Mucosa of rectum (tissue), 2 donors: Measurements from ENCODE around the gene CREB1.
"Not testable (repeated sequence)": the region's sequence is repeated elsewhere in the genome, so short reads cannot be mapped to it uniquely, and the experiment has no call there.

Experiments
- H3K27ac ChIP-seq, 2 donors: one replicate each; pipeline ENCODE4 v1.7.0; 2013; ENCODE audit warnings: inconsistent platforms in 2 of 2, low read depth in 2 of 2, low read length in 2 of 2
- H3K27me3 ChIP-seq, 2 donors: one replicate each; pipeline ENCODE4 v1.7.0; 2013; ENCODE audit warnings: low read length in 2 of 2; ENCODE audit not compliant: control insufficient read depth in 2 of 2, insufficient read depth in 2 of 2
- H3K36me3 ChIP-seq, 2 donors: one replicate each; pipeline ENCODE4 v1.7.0; 2013; ENCODE audit warnings: low read length in 2 of 2; ENCODE audit not compliant: control insufficient read depth in 2 of 2, insufficient read depth in 2 of 2
- H3K4me1 ChIP-seq, 2 donors: one replicate each; pipeline ENCODE4 v1.7.0; 2013; ENCODE audit warnings: low read length in 2 of 2, mild to moderate bottlenecking in 1 of 2; ENCODE audit not compliant: control insufficient read depth in 2 of 2, insufficient read depth in 2 of 2
- H3K4me3 ChIP-seq, 2 donors: one replicate each; pipeline ENCODE4 v1.7.0; 2013; ENCODE audit warnings: low read length in 2 of 2
- H3K9ac ChIP-seq, 2 donors: one replicate each; pipeline ENCODE4 v1.7.0; 2013; ENCODE audit warnings: low read length in 2 of 2, low read depth in 1 of 2, mild to moderate bottlenecking in 1 of 2
- H3K9me3 ChIP-seq, 2 donors: one replicate each; pipeline ENCODE4 v1.7.0; 2013; ENCODE audit warnings: low read length in 2 of 2; ENCODE audit not compliant: control insufficient read depth in 2 of 2
- donor health status: healthy.
- donor health status: Normal muscosa, but diverticular disease.

Gene CREB1

GRCh38 chr2:207490441-207490840 is 39.3 kb upstream of the CREB1 start:
- H3K27ac ChIP-seq: no peak overlapping the region
- H3K9ac ChIP-seq: no peak overlapping the region
- H3K4me1 ChIP-seq: no peaks in the 10 kb centered on the region
- H3K4me3 ChIP-seq: no peak overlapping the region
- no peaks in the 10 kb centered on the region for H3K27me3 ChIP-seq
- no peaks in the 10 kb centered on the region for H3K9me3 ChIP-seq
- H3K36me3 ChIP-seq: no peaks in the 10 kb centered on the region

DNA sequence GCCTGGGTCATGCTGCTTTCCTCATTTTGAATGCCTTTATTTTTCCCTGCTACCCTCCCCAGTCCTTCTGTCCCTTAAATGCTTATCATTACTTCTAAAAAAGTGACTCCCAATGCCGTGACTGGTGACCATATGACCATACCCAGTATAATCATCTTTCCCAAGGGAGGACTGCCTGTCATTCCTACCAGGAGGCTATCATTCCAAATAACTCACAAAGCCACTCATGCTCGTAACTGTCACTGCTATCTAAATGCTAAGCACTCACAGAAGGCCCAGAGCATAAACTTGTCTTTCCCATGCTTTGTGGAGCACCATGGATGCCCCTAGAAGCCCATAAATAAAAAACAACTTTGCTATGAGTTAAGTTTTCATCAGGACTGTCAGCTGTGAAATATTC is 38.7 kb upstream of the CREB1 start:
- no peaks in the 10 kb centered on the region for H3K27me3 ChIP-seq
- no peak overlapping the region for H3K9ac ChIP-seq
- no peak overlapping the region for H3K27ac ChIP-seq
- no peak overlapping the region for H3K4me3 ChIP-seq
- H3K9me3 ChIP-seq: no peaks in the 10 kb centered on the region
- no peaks in the 10 kb centered on the region for H3K36me3 ChIP-seq
- no peaks in the 10 kb centered on the region for H3K4me1 ChIP-seq

GRCh38 chr2:207491956-207492355 is 37.8 kb upstream of the CREB1 start:
- no peak overlapping the region for H3K9ac ChIP-seq
- no peak overlapping the region for H3K27ac ChIP-seq

GRCh38 chr2:207492461-207492860 is 37.3 kb upstream of the CREB1 start:
- Histone ChIP-seq H3K4me1 (no peaks in the 10 kb centered on the region), H3K27me3 (no peaks in the 10 kb centered on the region), H3K9ac (no peak overlapping the region), H3K27ac (no peak overlapping the region), H3K4me3 (no peak overlapping the region), H3K9me3 (no peaks in the 10 kb centered on the region), H3K36me3 (no peaks in the 10 kb centered on the region)

More at GRCh38 chr2:207491956-207492355, 37.8 kb upstream of the CREB1 start:
- Histone ChIP-seq H3K4me3 (no peak overlapping the region), H3K4me1 (no peaks in the 10 kb centered on the region), H3K27me3 (no peaks in the 10 kb centered on the region), H3K36me3 (no peaks in the 10 kb centered on the region), H3K9me3 (no peaks in the 10 kb centered on the region)

DNA sequence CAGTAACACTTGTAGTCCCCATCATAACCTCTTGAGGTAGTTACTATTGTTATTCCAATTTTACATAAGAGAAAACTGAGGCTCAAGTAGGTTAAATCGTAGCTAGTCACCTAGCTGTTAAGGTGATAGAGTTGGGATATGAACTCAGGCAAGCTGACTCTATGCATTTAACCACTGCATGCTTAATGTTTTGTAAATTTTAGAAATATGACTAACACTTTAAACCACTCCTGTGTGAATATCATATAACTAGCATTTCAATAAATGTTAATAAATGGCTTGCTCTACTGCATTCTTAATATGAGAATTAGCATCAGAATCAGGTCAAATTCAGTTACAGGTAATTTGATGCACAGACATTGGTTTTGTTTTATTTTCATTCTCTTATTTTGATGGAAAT is 35.6 kb upstream of the CREB1 start:
- H3K36me3 ChIP-seq: no peaks in the 10 kb centered on the region
- H3K4me3 ChIP-seq: no peak overlapping the region
- H3K27ac ChIP-seq: no peak overlapping the region
- H3K27me3 ChIP-seq: no peaks in the 10 kb centered on the region
- H3K9ac ChIP-seq: no peak overlapping the region
- H3K4me1 ChIP-seq: no peaks in the 10 kb centered on the region
- H3K9me3 ChIP-seq: no peaks in the 10 kb centered on the region

- not testable (repeated sequence) for H3K9me3 ChIP-seq, H3K4me1 ChIP-seq, H3K4me3 ChIP-seq, H3K27ac ChIP-seq, H3K9ac ChIP-seq, H3K27me3 ChIP-seq, H3K36me3 ChIP-seq
Observed at GRCh38 chr2:207496936-207497335, 32.8 kb upstream of the CREB1 start.

GRCh38 chr2:207497596-207497995 is 32.2 kb upstream of the CREB1 start:
- no peak overlapping the region for H3K4me3 ChIP-seq
- H3K9ac ChIP-seq: no peak overlapping the region
- H3K27ac ChIP-seq: no peak overlapping the region
- no peaks in the 10 kb centered on the region for H3K4me1 ChIP-seq
- H3K9me3 ChIP-seq: no peaks in the 10 kb centered on the region
- no peaks in the 10 kb centered on the region for H3K36me3 ChIP-seq
- no peaks in the 10 kb centered on the region for H3K27me3 ChIP-seq

DNA sequence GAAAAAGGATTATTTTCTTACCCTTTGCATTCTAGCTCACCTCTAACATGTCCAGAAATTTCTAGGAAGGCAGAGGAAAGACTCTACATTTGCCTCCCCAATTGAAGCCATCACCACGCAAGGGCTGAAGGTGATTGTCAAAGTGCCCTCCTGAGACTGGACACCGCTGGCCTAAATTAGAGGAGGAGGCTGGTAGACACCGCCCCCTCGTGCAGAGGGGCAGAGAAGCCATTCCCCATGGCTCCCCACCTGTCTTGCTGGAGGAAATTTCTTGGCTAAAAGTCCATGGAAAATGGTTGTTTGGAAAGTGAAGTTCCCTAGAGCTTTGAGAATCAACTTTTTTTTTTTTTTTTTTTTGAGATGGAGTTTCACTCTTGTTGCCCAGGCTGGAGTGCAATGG is 31.3 kb upstream of the CREB1 start:
- Histone ChIP-seq H3K36me3 (no peaks in the 10 kb centered on the region), H3K27ac (peak overlapping the region in 1 of 2 donors; percentile 40), H3K9me3 (no peaks in the 10 kb centered on the region), H3K4me3 (no peak overlapping the region), H3K4me1 (no peaks in the 10 kb centered on the region), H3K9ac (no peak overlapping the region), H3K27me3 (no peaks in the 10 kb centered on the region)

- Histone ChIP-seq H3K9me3 (no peaks in the 10 kb centered on the region), H3K27ac (no peak overlapping the region), H3K4me1 (no peaks in the 10 kb centered on the region), H3K4me3 (no peak overlapping the region), H3K9ac (no peak overlapping the region), H3K36me3 (no peaks in the 10 kb centered on the region), H3K27me3 (no peaks in the 10 kb centered on the region)
Observed at GRCh38 chr2:207499114-207499513, 30.6 kb upstream of the CREB1 start.

GRCh38 chr2:207501802-207502576 is 27.8 kb upstream of the CREB1 start:
- Histone ChIP-seq H3K27ac (peak overlapping the region; percentile 31 to 59), H3K9ac (no peak overlapping the region), H3K4me1 (peaks cover 0 to 2% of the 10 kb centered on the region in 2 donors), H3K4me3 (no peak overlapping the region), H3K9me3 (no peaks in the 10 kb centered on the region), H3K27me3 (no peaks in the 10 kb centered on the region), H3K36me3 (no peaks in the 10 kb centered on the region)
